K562 (cell line): ENCODE data around the gene SRSF5. TPM values are rescaled to one million over a fixed set of nuclear protein-coding genes. Genes with fewer than 3 reads are reported as not detected.

Source experiments
- CEBPB ChIP-seq: fragments of 450-650 bp; IDR thresholded peaks from 2 replicates; pipeline ENCODE4 v1.6.1; 2016; ENCODE audit warnings: missing genetic modification characterization, missing compliant biosample characterization
- ETV5 ChIP-seq: sonication (generic); formaldehyde crosslinking; IDR thresholded peaks from 2 replicates; pipeline ENCODE4 v1.4.0; 2020; ENCODE audit warnings: low read depth, mild to moderate bottlenecking, missing genetic modification reagents
- HDAC1 ChIP-seq, 2 experiments: fragments of 450-650 bp; IDR thresholded peaks; 2 replicates each; pipeline ENCODE4 v1.6.1; 2016 to 2017; ENCODE audit warnings: inconsistent platforms in 1 of 2, mild to moderate bottlenecking in 1 of 2, moderate library complexity in 1 of 2
- PHTF2 ChIP-seq: fragments of 250-450 bp; sonication (Bioruptor Pico); IDR thresholded peaks from 2 replicates; pipeline ENCODE4 v1.5.0; 2021; ENCODE audit warnings: mild to moderate bottlenecking
- PTBP1 ChIP-seq: fragments of 200-400 bp; formaldehyde crosslinking; IDR thresholded peaks from 2 replicates; pipeline ENCODE4 v1.6.1; 2017; ENCODE audit warnings: low read depth, low read length
- RB1 ChIP-seq: fragments of 450-650 bp; IDR thresholded peaks from 2 replicates; pipeline ENCODE4 v1.6.1; 2017; ENCODE audit warnings: low read depth, mild to moderate bottlenecking
- SMAD1 ChIP-seq: fragments of 150-350 bp; IDR thresholded peaks from 2 replicates; pipeline ENCODE4 v1.6.1; 2014; ENCODE audit warnings: low read length, low read depth; ENCODE audit not compliant: partially characterized antibody
- THAP12 ChIP-seq: fragments of 250-450 bp; sonication (Bioruptor Pico); IDR thresholded peaks from 2 replicates; pipeline ENCODE4 v1.9.0; 2021; ENCODE audit warnings: mild to moderate bottlenecking, inconsistent platforms
- YY1 ChIP-seq, 3 experiments: IDR thresholded peaks; 2 replicates each; pipeline ENCODE4 v1.6.1; 2011; ENCODE audit warnings: low read length in 2 of 3, mild to moderate bottlenecking in 2 of 3, moderate library complexity in 2 of 3, borderline replicate concordance in 1 of 3, control low read depth in 1 of 3, low read depth in 1 of 3; ENCODE audit not compliant: insufficient read depth in 3 of 3, insufficient replicate concordance in 2 of 3, control insufficient read depth in 1 of 3, insufficient read length in 1 of 3; ENCODE audit errors: extremely low read depth in 1 of 3
- ZNF175 ChIP-seq: fragments of 200-800 bp; sonication (Bioruptor generic); IDR thresholded peaks from 2 replicates; pipeline ENCODE4 v1.6.1; 2016; ENCODE audit warnings: low read depth, mild to moderate bottlenecking, missing genetic modification characterization, missing compliant biosample characterization
- polyA plus RNA-seq, 8 experiments: library from polyadenylated mRNA; depleted of rRNA in 4 of 8; stranded (reverse) in 5 of 8; unstranded in 3 of 8; fragments of >200 nt; fragmentation: Nextera tagmentation in 2 of 8; fragmentation: Illumina TruSeq in 1 of 8; extraction: Ambion mirVana in 2 of 8; extraction: Trizol in 1 of 8; gene quantifications; 2 replicates each; pipeline versions ENCODE4 v1.2.1 to v1.2.3, GENCODE V29; 2011 to 2014; ENCODE audit warnings: inconsistent platforms in 1 of 8, missing spikeins in 1 of 8
- total RNA-seq, 7 experiments: library from RNA; depleted of rRNA in 6 of 7; stranded (reverse); fragments of >200 nt in 6 of 7; fragmentation: Illumina TruSeq in 2 of 7; extraction: Trizol in 2 of 7; gene quantifications; 2 replicates each; pipeline versions ENCODE4 v1.2.1 to v1.2.3, GENCODE V29; 2011 to 2021; ENCODE audit warnings: low replicate concordance in 1 of 7
- TF ChIP-seq, protein P1 (sequence below), 2 experiments: fragments of 450-650 bp; formaldehyde crosslinking in 1 of 2; IDR thresholded peaks; 2 replicates each; pipeline versions ENCODE4 v1.4.0 to v1.6.1; 2014 to 2020; ENCODE audit warnings: mild to moderate bottlenecking in 2 of 2, borderline replicate concordance in 1 of 2, low read depth in 1 of 2
- TF ChIP-seq, protein P2 (sequence below), 2 experiments: IDR thresholded peaks; 2 replicates each; pipeline ENCODE4 v1.6.1; 2011; ENCODE audit warnings: borderline replicate concordance in 1 of 2, control low read depth in 1 of 2, low read depth in 1 of 2, low read length in 1 of 2, mild to moderate bottlenecking in 1 of 2, mixed read lengths in 1 of 2, moderate library complexity in 1 of 2; ENCODE audit not compliant: insufficient read depth in 1 of 2, insufficient read length in 1 of 2, poor library complexity in 1 of 2, severe bottlenecking in 1 of 2; ENCODE audit errors: extremely low read depth in 1 of 2

SRSF5 gene
- total and polyA plus RNA-seq, 9 of the 15 experiments (the other 6 are each of a cell fraction or from before 2014, with no cell fraction given): 108 to 460 (median 212) TPM

GRCh38 chr14:69766984-69767368 lies at the start of gene SRSF5 (continued):
- TF ChIP-seq, protein P1, sequence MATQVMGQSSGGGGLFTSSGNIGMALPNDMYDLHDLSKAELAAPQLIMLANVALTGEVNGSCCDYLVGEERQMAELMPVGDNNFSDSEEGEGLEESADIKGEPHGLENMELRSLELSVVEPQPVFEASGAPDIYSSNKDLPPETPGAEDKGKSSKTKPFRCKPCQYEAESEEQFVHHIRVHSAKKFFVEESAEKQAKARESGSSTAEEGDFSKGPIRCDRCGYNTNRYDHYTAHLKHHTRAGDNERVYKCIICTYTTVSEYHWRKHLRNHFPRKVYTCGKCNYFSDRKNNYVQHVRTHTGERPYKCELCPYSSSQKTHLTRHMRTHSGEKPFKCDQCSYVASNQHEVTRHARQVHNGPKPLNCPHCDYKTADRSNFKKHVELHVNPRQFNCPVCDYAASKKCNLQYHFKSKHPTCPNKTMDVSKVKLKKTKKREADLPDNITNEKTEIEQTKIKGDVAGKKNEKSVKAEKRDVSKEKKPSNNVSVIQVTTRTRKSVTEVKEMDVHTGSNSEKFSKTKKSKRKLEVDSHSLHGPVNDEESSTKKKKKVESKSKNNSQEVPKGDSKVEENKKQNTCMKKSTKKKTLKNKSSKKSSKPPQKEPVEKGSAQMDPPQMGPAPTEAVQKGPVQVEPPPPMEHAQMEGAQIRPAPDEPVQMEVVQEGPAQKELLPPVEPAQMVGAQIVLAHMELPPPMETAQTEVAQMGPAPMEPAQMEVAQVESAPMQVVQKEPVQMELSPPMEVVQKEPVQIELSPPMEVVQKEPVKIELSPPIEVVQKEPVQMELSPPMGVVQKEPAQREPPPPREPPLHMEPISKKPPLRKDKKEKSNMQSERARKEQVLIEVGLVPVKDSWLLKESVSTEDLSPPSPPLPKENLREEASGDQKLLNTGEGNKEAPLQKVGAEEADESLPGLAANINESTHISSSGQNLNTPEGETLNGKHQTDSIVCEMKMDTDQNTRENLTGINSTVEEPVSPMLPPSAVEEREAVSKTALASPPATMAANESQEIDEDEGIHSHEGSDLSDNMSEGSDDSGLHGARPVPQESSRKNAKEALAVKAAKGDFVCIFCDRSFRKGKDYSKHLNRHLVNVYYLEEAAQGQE (IDR thresholded peaks at IDR 0.05; ENCODE audit: borderline replicate concordance): no peak
- TF ChIP-seq, protein P1 (CRISPR knock-in tag; IDR thresholded peaks at IDR 0.05; ENCODE audit: low read depth): 0 out of 2 replicates have a peak, but pooled peaks have one; percentile 11
- TF ChIP-seq SMAD1 (peak; percentile 92), CEBPB (tag) (no peak), PTBP1 (no peak), PHTF2 (CRISPR knock-in tag) (no peak), HDAC1 (IDR thresholded peaks at IDR 0.05) (0 out of 4 replicates have a peak, but pooled peaks of 1 of the 2 experiments have one; percentile 22), THAP12 (0 out of 2 replicates have a peak, but pooled peaks have one; percentile 64), YY1 (IDR thresholded peaks at IDR 0.05; ENCODE audit: borderline replicate concordance in 1 of 3, control insufficient read depth in 1 of 3, extremely low read depth in 1 of 3, insufficient read depth in 3 of 3, insufficient read length in 1 of 3, insufficient replicate concordance in 2 of 3, low read depth in 1 of 3, low read length in 2 of 3) (peak; percentile 76 to 98 (median 94)), RB1 (peak; percentile 32), ZNF175 (CRISPR knock-in tag) (no peak), ETV5 (peak; percentile 87; the same call in 1 of the 2 replicates)
- TF ChIP-seq, protein P2, sequence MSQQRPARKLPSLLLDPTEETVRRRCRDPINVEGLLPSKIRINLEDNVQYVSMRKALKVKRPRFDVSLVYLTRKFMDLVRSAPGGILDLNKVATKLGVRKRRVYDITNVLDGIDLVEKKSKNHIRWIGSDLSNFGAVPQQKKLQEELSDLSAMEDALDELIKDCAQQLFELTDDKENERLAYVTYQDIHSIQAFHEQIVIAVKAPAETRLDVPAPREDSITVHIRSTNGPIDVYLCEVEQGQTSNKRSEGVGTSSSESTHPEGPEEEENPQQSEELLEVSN (IDR thresholded peaks at IDR 0.05; ENCODE audit: borderline replicate concordance in 1 of 2, extremely low read depth in 1 of 2, insufficient read depth in 1 of 2, insufficient read length in 1 of 2, low read depth in 1 of 2, low read length in 1 of 2, poor library complexity in 1 of 2, severe bottlenecking in 1 of 2): peak; percentile 22 to 40
